K562 (cell line): ENCODE results near the gene SLC11A1. TPM values are rescaled to one million over a fixed set of nuclear protein-coding genes. Genes with fewer than 3 reads are reported as not detected.

Experiments used
- CCNT2 ChIP-seq: IDR thresholded peaks from 2 replicates; pipeline ENCODE4 v1.6.1; 2011; ENCODE audit warnings: borderline replicate concordance, low read depth, mild to moderate bottlenecking, moderate library complexity, mixed read lengths, low read length; ENCODE audit not compliant: insufficient read length; ENCODE audit errors: extremely low read depth
- DNMT1 ChIP-seq: fragments of 450-650 bp; IDR thresholded peaks from 2 replicates; pipeline ENCODE4 v1.6.1; 2016; ENCODE audit warnings: antibody characterized with exemption, mild to moderate bottlenecking
- EGR1 ChIP-seq: fragments of 450-650 bp; conservative IDR thresholded peaks from 2 replicates; pipeline ENCODE4 v1.6.1; 2017; ENCODE audit warnings: mild to moderate bottlenecking
- ELK1 ChIP-seq: sonication (generic); formaldehyde crosslinking; IDR thresholded peaks from 2 replicates; pipeline ENCODE4 v1.8.1; 2022; ENCODE audit warnings: missing genetic modification reagents
- EP300 ChIP-seq: IDR thresholded peaks from 2 replicates; pipeline ENCODE4 v1.6.1; 2012; ENCODE audit warnings: low read length, improper control_type of control experiment
- GMEB1 ChIP-seq: fragments of 250-450 bp; sonication (Bioruptor Pico); IDR thresholded peaks from 2 replicates; pipeline ENCODE4 v1.4.0; 2020; ENCODE audit warnings: mild to moderate bottlenecking
- HNRNPL ChIP-seq: fragments of 200-400 bp; formaldehyde crosslinking; IDR thresholded peaks from 2 replicates; pipeline ENCODE4 v1.6.1; 2017; ENCODE audit warnings: low read depth, mild to moderate bottlenecking, low read length
- KDM1A ChIP-seq, 2 experiments: fragments of 450-650 bp; IDR thresholded peaks; 2 replicates each; pipeline ENCODE4 v1.6.1; 2016; ENCODE audit warnings: mild to moderate bottlenecking in 2 of 2
- KLF16 ChIP-seq: IDR thresholded peaks from 2 replicates; pipeline ENCODE4 v1.6.1; 2016; ENCODE audit warnings: antibody characterized with exemption
- NFE2 ChIP-seq: IDR thresholded peaks from 2 replicates; pipeline ENCODE4 v1.6.1; 2014; ENCODE audit warnings: antibody characterized with exemption, low read depth
- NRF1 ChIP-seq, 2 experiments: fragments of 450-650 bp; IDR thresholded peaks in 1 of 2; conservative IDR thresholded peaks in 1 of 2; 2 replicates each; pipeline ENCODE4 v1.6.1; 2014; ENCODE audit warnings: mild to moderate bottlenecking in 2 of 2
- PHB ChIP-seq: fragments of 250-450 bp; sonication (Bioruptor Pico); IDR thresholded peaks from 2 replicates; pipeline ENCODE4 v1.5.0; 2021
- PHTF2 ChIP-seq: fragments of 250-450 bp; sonication (Bioruptor Pico); IDR thresholded peaks from 2 replicates; pipeline ENCODE4 v1.5.0; 2021; ENCODE audit warnings: mild to moderate bottlenecking
- POLR3A ChIP-seq: IDR thresholded peaks from 2 replicates; pipeline ENCODE4 v1.6.1; 2011; ENCODE audit warnings: borderline replicate concordance, mild to moderate bottlenecking, moderate library complexity; ENCODE audit not compliant: insufficient read length, insufficient read depth; ENCODE audit errors: extremely low read depth
- RFX5 ChIP-seq: IDR thresholded peaks from 2 replicates; pipeline ENCODE4 v1.6.1; 2011; ENCODE audit warnings: low read depth, mild to moderate bottlenecking, improper control_type of control experiment, low read length
- SIRT6 ChIP-seq: IDR thresholded peaks from one replicate; pipeline ENCODE4 v1.6.1; 2012; ENCODE audit warnings: low read depth, mild to moderate bottlenecking, control low read depth, inconsistent platforms, low read length, moderate library complexity
- SMC3 ChIP-seq: conservative IDR thresholded peaks from 2 replicates; pipeline ENCODE4 v1.6.1; 2011; ENCODE audit warnings: low read depth, low read length, improper control_type of control experiment; ENCODE audit not compliant: insufficient read depth
- TAF9B ChIP-seq: fragments of 450-650 bp; IDR thresholded peaks from 2 replicates; pipeline ENCODE4 v1.6.1; 2018; ENCODE audit warnings: mild to moderate bottlenecking; ENCODE audit not compliant: partially characterized antibody
- XRCC4 ChIP-seq: IDR thresholded peaks from one replicate; pipeline ENCODE4 v1.6.1; 2011; ENCODE audit not compliant: insufficient read depth, insufficient read length; ENCODE audit errors: extremely low read depth
- ZBTB1 ChIP-seq: sonication (generic); formaldehyde crosslinking; IDR thresholded peaks from 2 replicates; pipeline ENCODE4 v1.8.1; 2023; ENCODE audit warnings: missing genetic modification reagents, low read depth, mild to moderate bottlenecking, borderline replicate concordance
- ZEB2 ChIP-seq: fragments of 450-650 bp; IDR thresholded peaks from 2 replicates; pipeline ENCODE4 v1.6.1; 2016
- ZNF436 ChIP-seq: fragments of 250-450, 450-650 bp; sonication (Bioruptor Pico); formaldehyde crosslinking; IDR thresholded peaks from 2 replicates; pipeline ENCODE4 v1.7.0; 2020; ENCODE audit warnings: mild to moderate bottlenecking
- polyA plus RNA-seq, 8 experiments: library from polyadenylated mRNA; depleted of rRNA in 4 of 8; stranded (reverse) in 5 of 8; unstranded in 3 of 8; fragments of >200 nt; fragmentation: Nextera tagmentation in 2 of 8; fragmentation: Illumina TruSeq in 1 of 8; extraction: Ambion mirVana in 2 of 8; extraction: Trizol in 1 of 8; gene quantifications; 2 replicates each; pipeline versions ENCODE4 v1.2.1 to v1.2.3, GENCODE V29; 2011 to 2014; ENCODE audit warnings: inconsistent platforms in 1 of 8, missing spikeins in 1 of 8
- total RNA-seq, 7 experiments: library from RNA; depleted of rRNA in 6 of 7; stranded (reverse); fragments of >200 nt in 6 of 7; fragmentation: Illumina TruSeq in 2 of 7; extraction: Trizol in 2 of 7; gene quantifications; 2 replicates each; pipeline versions ENCODE4 v1.2.1 to v1.2.3, GENCODE V29; 2011 to 2021; ENCODE audit warnings: low replicate concordance in 1 of 7
- TF ChIP-seq, protein P1 (sequence below): sonication (generic); formaldehyde crosslinking; IDR thresholded peaks from 2 replicates; pipeline ENCODE4 v1.8.0; 2022; ENCODE audit warnings: mild to moderate bottlenecking, missing genetic modification reagents
- TF ChIP-seq, protein P2 (sequence below): sonication (generic); formaldehyde crosslinking; IDR thresholded peaks from 2 replicates; pipeline ENCODE4 v1.8.0; 2022; ENCODE audit warnings: mild to moderate bottlenecking, low read depth, missing genetic modification reagents

SLC11A1 gene
- total and polyA plus RNA-seq, 9 of the 15 experiments (the other 6 are each of a cell fraction or from before 2014, with no cell fraction given), result 0.35 to 1.6 (median 0.65) TPM

DNA sequence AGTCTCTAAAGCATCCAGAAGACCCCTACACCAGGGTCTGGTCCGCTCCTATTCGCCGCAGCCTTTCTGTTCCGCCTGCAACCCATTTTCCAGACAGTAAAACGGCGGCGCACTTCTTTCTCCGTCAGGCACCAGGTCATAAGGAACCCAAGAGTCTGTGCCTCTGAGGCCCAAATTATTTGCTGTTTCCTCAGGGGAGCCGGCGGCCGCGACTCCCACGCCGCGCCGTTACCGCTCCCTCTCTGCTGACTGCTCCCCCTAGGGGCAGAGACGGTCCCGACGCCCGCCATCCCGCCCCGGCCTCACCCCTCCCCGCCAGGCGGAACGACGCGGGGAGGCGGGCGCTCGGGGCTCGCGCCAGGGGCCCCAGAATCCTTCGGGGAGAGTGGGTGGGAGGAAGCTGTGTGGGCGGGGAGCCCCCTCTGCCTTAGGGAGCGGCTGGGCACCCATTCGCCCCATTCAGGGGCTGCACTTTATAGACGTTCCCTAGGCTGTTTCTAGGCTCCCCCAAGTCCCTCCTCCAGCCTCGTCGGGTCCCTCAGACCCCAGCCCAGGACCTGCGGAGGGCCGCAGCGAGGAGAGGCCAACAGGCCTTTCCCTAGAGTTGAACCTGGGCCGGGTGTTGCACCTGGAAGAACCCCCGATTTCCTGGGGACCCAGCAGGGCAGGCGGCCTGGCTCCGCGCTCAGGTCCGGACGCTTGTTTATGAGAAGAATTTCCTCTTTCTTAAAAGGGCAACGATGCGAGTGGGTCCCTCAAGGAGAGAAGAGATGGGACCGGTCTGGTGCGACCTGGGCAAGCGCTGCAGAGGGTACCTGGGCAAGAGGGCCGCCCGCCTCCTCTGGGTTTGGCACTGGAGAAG lies 14.0 kb downstream of the SLC11A1 start (continued):
- TF ChIP-seq EP300 (peak; percentile 52; the same call in 1 of the 2 replicates), ZBTB1 (0 out of 2 replicates have a peak, but pooled peaks have one; percentile 41), NFE2 (no peak), DNMT1 (no peak), HNRNPL (no peak; the same call in 1 of the 2 replicates), GMEB1 (CRISPR knock-in tag) (peak; percentile 36; the same call in 1 of the 2 replicates), EGR1 (peak; percentile 99), ZEB2 (no peak), ELK1 (CRISPR knock-in tag) (no peak), PHB (CRISPR knock-in tag) (no peak), SMC3 (peak; percentile 69), SIRT6 (no peak), POLR3A (no peak), KLF16 (peak; percentile 65), XRCC4 (no peak), CCNT2 (peak; percentile 96), ZNF436 (CRISPR knock-in tag) (no peak), RFX5 (no peak), TAF9B (no peak), KDM1A (IDR thresholded peaks at IDR 0.05) (peak in 1 of 2 experiments; percentile 57; a peak in 1 of 4 replicates), NRF1 (conservative IDR thresholded peaks at IDR 0.05 in 1 of 2, IDR thresholded peaks at IDR 0.05 in 1 of 2) (peak; percentile 24 to 44; a peak in 3 of 4 replicates), PHTF2 (CRISPR knock-in tag) (no peak)
- TF ChIP-seq, protein P1, sequence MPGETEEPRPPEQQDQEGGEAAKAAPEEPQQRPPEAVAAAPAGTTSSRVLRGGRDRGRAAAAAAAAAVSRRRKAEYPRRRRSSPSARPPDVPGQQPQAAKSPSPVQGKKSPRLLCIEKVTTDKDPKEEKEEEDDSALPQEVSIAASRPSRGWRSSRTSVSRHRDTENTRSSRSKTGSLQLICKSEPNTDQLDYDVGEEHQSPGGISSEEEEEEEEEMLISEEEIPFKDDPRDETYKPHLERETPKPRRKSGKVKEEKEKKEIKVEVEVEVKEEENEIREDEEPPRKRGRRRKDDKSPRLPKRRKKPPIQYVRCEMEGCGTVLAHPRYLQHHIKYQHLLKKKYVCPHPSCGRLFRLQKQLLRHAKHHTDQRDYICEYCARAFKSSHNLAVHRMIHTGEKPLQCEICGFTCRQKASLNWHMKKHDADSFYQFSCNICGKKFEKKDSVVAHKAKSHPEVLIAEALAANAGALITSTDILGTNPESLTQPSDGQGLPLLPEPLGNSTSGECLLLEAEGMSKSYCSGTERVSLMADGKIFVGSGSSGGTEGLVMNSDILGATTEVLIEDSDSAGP (CRISPR knock-in tag), result no peak
- TF ChIP-seq, protein P2, sequence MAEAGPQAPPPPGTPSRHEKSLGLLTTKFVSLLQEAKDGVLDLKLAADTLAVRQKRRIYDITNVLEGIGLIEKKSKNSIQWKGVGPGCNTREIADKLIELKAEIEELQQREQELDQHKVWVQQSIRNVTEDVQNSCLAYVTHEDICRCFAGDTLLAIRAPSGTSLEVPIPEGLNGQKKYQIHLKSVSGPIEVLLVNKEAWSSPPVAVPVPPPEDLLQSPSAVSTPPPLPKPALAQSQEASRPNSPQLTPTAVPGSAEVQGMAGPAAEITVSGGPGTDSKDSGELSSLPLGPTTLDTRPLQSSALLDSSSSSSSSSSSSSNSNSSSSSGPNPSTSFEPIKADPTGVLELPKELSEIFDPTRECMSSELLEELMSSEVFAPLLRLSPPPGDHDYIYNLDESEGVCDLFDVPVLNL (CRISPR knock-in tag), result no peak
